Activated CD4-positive, alpha-beta T cell treated with anti-CD3 and anti-CD28 coated beads, Interleukin-2, amount 10 ng/mL, durations not matched to agents 24 days and 14 days (primary cell): ENCODE measurements around the gene TMEM37. TPM values are rescaled to one million over a fixed set of nuclear protein-coding genes. Genes with fewer than 3 reads are reported as not detected.

Source experiments
- DNase-seq: peaks from one replicate; pipeline ENCODE4 v3.0.0; 2022
- H3K27ac Mint-ChIP-seq: one replicate; pipeline ENCODE4 v1.8.0; 2022; ENCODE audit warnings: mild to moderate bottlenecking, mixed read lengths
- H3K27me3 Mint-ChIP-seq: one replicate; pipeline ENCODE4 v1.8.0; 2022; ENCODE audit warnings: mixed read lengths
- H3K36me3 Mint-ChIP-seq: one replicate; pipeline ENCODE4 v1.8.0; 2022; ENCODE audit warnings: low read depth, mild to moderate bottlenecking, mixed read lengths
- H3K4me1 Mint-ChIP-seq: one replicate; pipeline ENCODE4 v1.8.0; 2021; ENCODE audit warnings: mixed read lengths
- H3K4me3 Mint-ChIP-seq: one replicate; pipeline ENCODE4 v1.8.0; 2022; ENCODE audit warnings: mild to moderate bottlenecking, moderate library complexity, mixed read lengths
- H3K9me3 Mint-ChIP-seq: one replicate; pipeline ENCODE4 v1.8.0; 2021; ENCODE audit warnings: mixed read lengths
- intact Hi-C: fragments of 100-400 bp; cut with micrococcal nuclease; formaldehyde crosslinking; loops from one replicate; pipeline ENCODE4 v1.15.1; 2023
- total RNA-seq: library from RNA; stranded (reverse); gene quantifications from 2 replicates; pipeline ENCODE4 v1.2.3, GENCODE V29; 2022

The TMEM37 gene
- total RNA-seq, 1 donor from 2014 or later = not detected

- Mint-ChIP-seq H3K9me3 (no peaks in the 10 kb centered on the region), H3K4me3 (no peak overlapping the region), H3K27me3 (peaks cover 40% of the 10 kb centered on the region), H3K27ac (no peak overlapping the region), H3K36me3 (no peaks in the 10 kb centered on the region), H3K4me1 (no peaks in the 10 kb centered on the region)
- no peak for DNase-seq
- intact Hi-C loops = no loop called here
These were observed 7.2 kb upstream of the TMEM37 start for GRCh38 chr2:119424284-119425118.

- Mint-ChIP-seq H3K27me3 (peaks cover 40% of the 10 kb centered on the region), H3K27ac (no peak overlapping the region), H3K4me3 (no peak overlapping the region), H3K4me1 (no peaks in the 10 kb centered on the region), H3K9me3 (no peaks in the 10 kb centered on the region), H3K36me3 (no peaks in the 10 kb centered on the region)
- intact Hi-C loops = no loop called here
- DNase-seq = no peak
These were observed 6.6 kb upstream of the TMEM37 start for GRCh38 chr2:119425119-119425405.

GRCh38 chr2:119425620-119426395 is 5.8 kb upstream of the TMEM37 start:
- H3K27me3 Mint-ChIP-seq = peaks cover 44% of the 10 kb centered on the region
- H3K36me3 Mint-ChIP-seq = no peaks in the 10 kb centered on the region
- H3K4me1 Mint-ChIP-seq = no peaks in the 10 kb centered on the region
- H3K27ac Mint-ChIP-seq = no peak overlapping the region
- H3K9me3 Mint-ChIP-seq = no peaks in the 10 kb centered on the region
- no peak overlapping the region for H3K4me3 Mint-ChIP-seq
- DNase-seq = no peak
- intact Hi-C loops = no loop called here

GRCh38 chr2:119426396-119426675 is 5.3 kb upstream of the TMEM37 start:
- Mint-ChIP-seq H3K4me1 (no peaks in the 10 kb centered on the region), H3K4me3 (no peak overlapping the region), H3K9me3 (no peaks in the 10 kb centered on the region), H3K27ac (no peak overlapping the region), H3K27me3 (peaks cover 49% of the 10 kb centered on the region), H3K36me3 (no peaks in the 10 kb centered on the region)
- intact Hi-C loops = no loop called here
- no peak for DNase-seq

GRCh38 chr2:119426801-119427395 is 4.8 kb upstream of the TMEM37 start:
- Mint-ChIP-seq H3K4me1 (no peaks in the 10 kb centered on the region), H3K27ac (no peak overlapping the region), H3K4me3 (no peak overlapping the region), H3K36me3 (no peaks in the 10 kb centered on the region), H3K9me3 (no peaks in the 10 kb centered on the region), H3K27me3 (peaks cover 46% of the 10 kb centered on the region)
- DNase-seq = no peak
- intact Hi-C loops = no loop called here

- H3K9me3 Mint-ChIP-seq = no peaks in the 10 kb centered on the region
- H3K27ac Mint-ChIP-seq = no peak overlapping the region
- no peaks in the 10 kb centered on the region for H3K36me3 Mint-ChIP-seq
- H3K4me1 Mint-ChIP-seq = peaks cover 3% of the 10 kb centered on the region
- intact Hi-C loops = no loop called here
- H3K27me3 Mint-ChIP-seq = peaks cover 50% of the 10 kb centered on the region
- H3K4me3 Mint-ChIP-seq = no peak overlapping the region
- no peak for DNase-seq
These were observed 3.9 kb upstream of the TMEM37 start for GRCh38 chr2:119427756-119428155.

GRCh38 chr2:119428488-119429224 is 3.0 kb upstream of the TMEM37 start:
- Mint-ChIP-seq H3K4me1 (peaks cover 3% of the 10 kb centered on the region), H3K27me3 (peaks cover 54% of the 10 kb centered on the region), H3K4me3 (no peak overlapping the region), H3K9me3 (no peaks in the 10 kb centered on the region), H3K36me3 (no peaks in the 10 kb centered on the region), H3K27ac (no peak overlapping the region)
- intact Hi-C loops = no loop called here
- no peak for DNase-seq

- no peak for DNase-seq
- Mint-ChIP-seq H3K36me3 (no peaks in the 10 kb centered on the region), H3K27ac (no peak overlapping the region), H3K4me1 (peaks cover 3% of the 10 kb centered on the region), H3K9me3 (no peaks in the 10 kb centered on the region), H3K4me3 (no peak overlapping the region), H3K27me3 (peaks cover 54% of the 10 kb centered on the region)
- intact Hi-C loops = no loop called here
These were observed 2.3 kb upstream of the TMEM37 start for GRCh38 chr2:119429225-119429981.

- intact Hi-C loops = no loop called here
- no peak overlapping the region for H3K4me3 Mint-ChIP-seq
- peaks cover 3% of the 10 kb centered on the region for H3K4me1 Mint-ChIP-seq
- peaks cover 54% of the 10 kb centered on the region for H3K27me3 Mint-ChIP-seq
- no peaks in the 10 kb centered on the region for H3K9me3 Mint-ChIP-seq
- H3K36me3 Mint-ChIP-seq = no peaks in the 10 kb centered on the region
- H3K27ac Mint-ChIP-seq = no peak overlapping the region
- DNase-seq = no peak
These were observed 1.6 kb upstream of the TMEM37 start for GRCh38 chr2:119430023-119430498.

GRCh38 chr2:119431976-119432850 is 559 bp downstream of the TMEM37 start:
- peak overlapping the region; percentile 36 for H3K4me3 Mint-ChIP-seq

GRCh38 chr2:119432851-119433522 is 1.3 kb downstream of the TMEM37 start:
- H3K27ac Mint-ChIP-seq = no peak overlapping the region
- H3K36me3 Mint-ChIP-seq = no peaks in the 10 kb centered on the region
- intact Hi-C loops = no loop called here
- DNase-seq = no peak
- H3K4me1 Mint-ChIP-seq = peaks cover 3% of the 10 kb centered on the region
- H3K9me3 Mint-ChIP-seq = no peaks in the 10 kb centered on the region
- no peak overlapping the region for H3K4me3 Mint-ChIP-seq
- peaks cover 45% of the 10 kb centered on the region for H3K27me3 Mint-ChIP-seq

More at GRCh38 chr2:119431976-119432850, 559 bp downstream of the TMEM37 start:
- DNase-seq = no peak
- Mint-ChIP-seq H3K27me3 (peaks cover 53% of the 10 kb centered on the region), H3K4me1 (peaks cover 3% of the 10 kb centered on the region), H3K36me3 (no peaks in the 10 kb centered on the region), H3K27ac (no peak overlapping the region), H3K9me3 (no peaks in the 10 kb centered on the region)
- intact Hi-C loops = no loop called here

GRCh38 chr2:119433636-119434327 is 2.1 kb downstream of the TMEM37 start:
- no peaks in the 10 kb centered on the region for H3K9me3 Mint-ChIP-seq
- no peak overlapping the region for H3K4me3 Mint-ChIP-seq
- no peak overlapping the region for H3K27ac Mint-ChIP-seq
- H3K36me3 Mint-ChIP-seq = no peaks in the 10 kb centered on the region
- DNase-seq = no peak
- H3K27me3 Mint-ChIP-seq = peaks cover 43% of the 10 kb centered on the region
- H3K4me1 Mint-ChIP-seq = peaks cover 3% of the 10 kb centered on the region
- intact Hi-C loops = no loop called here
